C4-2B (cell line): ENCODE results near the gene SMIM43.

Source experiments
- H3K27ac ChIP-seq: fragments of 450-650 bp; 2 replicates; pipeline ENCODE4 v1.5.1; 2017
- ZFX ChIP-seq: fragments of 450-650 bp; IDR thresholded peaks from 2 replicates; pipeline ENCODE4 v1.6.1; 2017
- TF ChIP-seq, protein P1 (sequence below): fragments of 450-650 bp; conservative IDR thresholded peaks from 2 replicates; pipeline ENCODE4 v1.5.1; 2017; ENCODE audit warnings: mild to moderate bottlenecking

The SMIM43 gene

DNA sequence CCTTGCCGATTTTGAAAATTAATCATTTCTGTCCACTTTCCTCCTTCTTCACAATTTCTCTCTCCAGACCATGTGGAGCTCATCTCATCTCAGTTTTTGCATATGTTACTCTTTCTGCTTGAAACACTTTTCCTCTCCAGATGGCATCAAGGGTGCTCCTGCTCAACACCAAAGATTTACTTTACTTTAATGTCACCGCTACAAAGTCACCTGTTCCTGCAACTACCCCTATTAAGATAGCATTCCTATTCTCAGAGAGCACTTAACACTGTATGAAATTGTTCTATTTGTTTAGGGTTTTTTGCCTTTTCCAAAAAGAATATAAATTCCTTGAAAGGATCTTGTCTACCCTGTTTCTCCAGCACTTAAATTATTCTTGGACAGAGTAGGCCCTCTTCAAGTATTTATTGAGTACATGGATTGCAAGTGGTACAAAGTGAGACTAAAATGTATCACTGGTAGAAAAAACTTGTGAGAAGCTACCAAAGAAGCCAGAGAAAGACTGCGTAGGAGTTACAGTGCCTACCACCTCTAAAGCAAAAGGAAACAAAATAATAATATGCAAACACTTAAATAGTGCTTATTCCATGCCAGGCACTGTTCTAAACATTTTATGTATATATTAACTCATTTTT, 35.0 kb upstream of the SMIM43 start:
- H3K27ac ChIP-seq: no peak overlapping the region
- TF ChIP-seq, protein P1, sequence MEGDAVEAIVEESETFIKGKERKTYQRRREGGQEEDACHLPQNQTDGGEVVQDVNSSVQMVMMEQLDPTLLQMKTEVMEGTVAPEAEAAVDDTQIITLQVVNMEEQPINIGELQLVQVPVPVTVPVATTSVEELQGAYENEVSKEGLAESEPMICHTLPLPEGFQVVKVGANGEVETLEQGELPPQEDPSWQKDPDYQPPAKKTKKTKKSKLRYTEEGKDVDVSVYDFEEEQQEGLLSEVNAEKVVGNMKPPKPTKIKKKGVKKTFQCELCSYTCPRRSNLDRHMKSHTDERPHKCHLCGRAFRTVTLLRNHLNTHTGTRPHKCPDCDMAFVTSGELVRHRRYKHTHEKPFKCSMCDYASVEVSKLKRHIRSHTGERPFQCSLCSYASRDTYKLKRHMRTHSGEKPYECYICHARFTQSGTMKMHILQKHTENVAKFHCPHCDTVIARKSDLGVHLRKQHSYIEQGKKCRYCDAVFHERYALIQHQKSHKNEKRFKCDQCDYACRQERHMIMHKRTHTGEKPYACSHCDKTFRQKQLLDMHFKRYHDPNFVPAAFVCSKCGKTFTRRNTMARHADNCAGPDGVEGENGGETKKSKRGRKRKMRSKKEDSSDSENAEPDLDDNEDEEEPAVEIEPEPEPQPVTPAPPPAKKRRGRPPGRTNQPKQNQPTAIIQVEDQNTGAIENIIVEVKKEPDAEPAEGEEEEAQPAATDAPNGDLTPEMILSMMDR: no peak
- no peak for TF ChIP-seq ZFX

DNA sequence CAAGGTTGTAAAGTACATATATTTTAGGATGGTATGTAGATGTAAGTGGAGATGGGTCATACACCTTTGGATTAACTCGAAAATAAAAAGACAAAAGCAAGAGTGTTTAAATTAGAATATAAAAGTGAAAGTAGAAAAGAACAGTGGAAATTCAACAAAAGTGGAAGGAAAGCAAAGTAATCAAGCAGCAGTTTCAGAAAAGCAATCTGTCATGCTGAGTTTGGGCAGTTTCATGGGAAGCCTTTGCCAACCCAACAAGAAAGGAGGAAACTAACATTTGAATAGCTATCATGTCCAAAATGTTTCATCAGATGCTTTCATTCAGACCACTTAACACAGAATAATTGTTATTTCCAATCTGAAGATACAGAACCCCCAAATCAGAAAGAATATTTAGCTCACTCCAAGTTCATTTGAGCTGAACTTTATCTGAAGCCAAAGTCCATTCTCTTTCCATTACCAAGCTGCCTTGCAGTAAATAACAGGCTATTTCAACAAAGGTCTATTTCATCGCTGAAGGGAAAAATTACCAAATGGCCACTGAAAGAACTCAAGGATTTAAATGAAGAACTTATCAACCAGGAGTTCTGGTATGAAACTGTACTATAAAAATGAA, 34.4 kb upstream of the SMIM43 start:
- TF ChIP-seq, protein P1: no peak
- TF ChIP-seq ZFX: no peak
- no peak overlapping the region for H3K27ac ChIP-seq

DNA sequence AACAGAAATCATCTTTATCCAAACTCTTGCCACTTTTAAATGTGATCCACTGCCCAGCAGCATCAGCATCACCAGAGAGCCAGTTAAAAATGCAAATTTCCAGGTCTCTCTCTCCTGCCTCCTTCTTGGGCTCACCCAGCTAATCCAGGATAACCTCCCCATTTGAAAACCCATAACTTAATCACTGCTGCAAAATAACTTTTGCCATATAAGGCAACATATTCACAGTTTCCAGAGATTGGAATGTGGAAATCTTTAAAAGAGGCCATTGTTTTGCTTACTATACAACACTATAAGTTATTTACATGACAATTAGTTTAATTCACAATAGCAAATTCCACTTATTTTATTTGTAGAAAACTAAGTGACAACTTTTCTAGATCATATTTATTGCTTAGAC, 31.3 kb upstream of the SMIM43 start:
- no peak overlapping the region for H3K27ac ChIP-seq
- TF ChIP-seq, protein P1: no peak
- no peak for TF ChIP-seq ZFX

DNA sequence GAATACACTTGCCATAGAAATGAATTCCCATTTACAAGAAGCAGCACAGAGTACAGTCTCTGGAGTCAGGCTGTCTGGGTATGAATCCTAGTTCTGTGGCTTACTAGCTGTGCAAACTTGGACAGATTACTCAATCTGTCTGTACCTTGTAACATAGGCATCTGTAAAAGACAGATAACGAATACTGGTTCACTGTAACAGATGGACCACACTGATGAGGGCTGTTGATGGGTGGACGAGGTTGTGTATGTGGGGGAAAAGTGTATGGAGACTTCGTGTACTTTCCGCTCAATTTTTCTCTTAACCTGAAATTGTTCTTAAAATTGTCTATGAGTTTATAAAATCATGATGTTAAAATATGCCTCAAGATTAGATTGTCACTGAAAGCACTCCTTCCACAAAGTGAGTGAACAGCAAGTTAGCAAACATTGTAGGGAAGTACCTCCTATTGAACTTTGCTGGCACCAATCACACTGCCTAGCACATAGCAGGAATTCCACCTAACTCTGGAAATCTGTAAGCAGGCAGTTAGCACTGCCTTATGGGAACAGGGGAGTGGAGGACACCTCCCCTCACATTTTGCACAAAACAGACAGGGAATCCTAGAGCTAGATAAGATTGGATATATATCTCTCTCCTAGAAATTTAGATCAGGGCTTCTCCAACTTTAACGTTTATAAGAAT, 29.7 kb upstream of the SMIM43 start:
- TF ChIP-seq ZFX: no peak
- TF ChIP-seq, protein P1: no peak
- no peak overlapping the region for H3K27ac ChIP-seq

DNA sequence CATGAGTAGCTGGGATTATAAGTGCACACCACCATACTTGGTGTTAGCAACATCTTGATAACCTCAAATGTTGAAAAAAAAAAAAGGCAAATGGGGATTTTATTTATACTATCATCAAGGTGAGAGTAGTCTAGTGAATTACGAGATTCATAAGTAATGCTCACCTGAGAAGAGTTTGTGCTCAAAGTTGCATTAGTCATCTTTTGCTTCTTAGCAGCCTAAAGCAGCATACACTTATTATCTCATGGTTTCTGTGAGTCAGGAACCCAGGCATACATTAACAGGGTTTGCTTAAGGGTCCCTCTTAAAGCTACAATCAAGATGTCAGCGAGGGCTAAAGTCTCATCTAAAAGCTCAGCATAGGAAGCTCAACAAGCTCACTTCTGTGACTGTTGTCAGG, 28.0 kb upstream of the SMIM43 start:
- TF ChIP-seq, protein P1: no peak
- H3K27ac ChIP-seq: no peak overlapping the region

DNA sequence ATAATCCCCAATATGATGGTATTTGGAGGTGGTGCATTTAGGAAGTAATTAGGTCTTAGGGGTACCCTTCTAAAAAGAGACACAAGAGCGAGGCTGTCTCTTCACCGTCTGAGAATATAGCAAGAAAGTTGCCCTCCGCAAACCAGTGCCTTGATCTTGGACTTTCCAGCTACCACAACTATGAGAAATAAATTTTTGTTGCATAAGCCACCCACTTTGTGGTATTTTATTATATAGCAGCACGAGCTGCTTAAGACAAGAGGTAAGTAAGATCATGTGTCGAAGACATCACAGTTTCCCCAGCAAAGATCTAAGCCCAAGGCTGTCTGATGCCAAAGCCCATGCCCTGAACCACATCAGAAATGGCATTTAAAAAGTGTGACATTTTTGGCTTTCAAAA, 26.5 kb upstream of the SMIM43 start:
- no peak overlapping the region for H3K27ac ChIP-seq
- no peak for TF ChIP-seq ZFX
- TF ChIP-seq, protein P1: no peak

DNA sequence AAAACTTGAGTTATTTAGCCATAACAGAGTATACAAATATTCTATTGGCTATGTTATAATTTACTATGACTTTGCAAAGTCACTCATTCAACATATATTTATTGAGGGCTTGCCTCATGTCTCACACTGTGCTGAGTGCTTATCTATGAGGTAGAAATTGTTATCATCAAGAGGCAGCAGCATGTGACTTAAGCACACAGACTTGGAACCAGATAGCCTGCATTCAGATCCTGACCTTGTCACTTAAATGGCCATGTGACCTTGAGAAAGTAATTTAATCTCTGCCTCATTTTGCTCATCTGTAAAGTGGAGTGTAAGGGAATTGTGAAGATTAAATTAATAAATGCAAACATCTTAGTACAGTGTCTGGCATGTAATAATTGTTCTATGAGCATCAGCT, 26.0 kb upstream of the SMIM43 start:
- TF ChIP-seq, protein P1: no peak
- no peak for TF ChIP-seq ZFX
- no peak overlapping the region for H3K27ac ChIP-seq
